ENCODE data around the gene AQP6.

DNA sequence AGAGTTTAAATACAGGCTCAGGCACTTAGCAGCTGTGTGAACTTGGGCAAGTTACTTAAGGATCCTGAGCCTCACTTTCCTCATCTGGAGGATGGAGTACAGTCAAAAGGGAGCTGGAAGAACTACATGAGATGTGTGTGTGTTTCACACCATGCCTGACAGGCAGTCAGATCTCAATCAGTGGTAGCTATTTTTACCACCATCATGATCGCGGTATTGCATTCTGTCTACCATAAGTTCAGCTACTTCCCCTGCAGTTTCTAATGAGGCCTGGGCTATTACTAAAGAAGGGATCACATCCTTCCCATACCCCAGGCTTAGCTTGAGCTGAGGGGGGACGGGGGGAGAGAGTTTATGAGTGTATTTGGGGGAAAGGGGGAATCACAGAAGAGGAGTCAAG, 7.0 kb downstream of the AQP6 start:
- TF ChIP-seq, protein P1, sequence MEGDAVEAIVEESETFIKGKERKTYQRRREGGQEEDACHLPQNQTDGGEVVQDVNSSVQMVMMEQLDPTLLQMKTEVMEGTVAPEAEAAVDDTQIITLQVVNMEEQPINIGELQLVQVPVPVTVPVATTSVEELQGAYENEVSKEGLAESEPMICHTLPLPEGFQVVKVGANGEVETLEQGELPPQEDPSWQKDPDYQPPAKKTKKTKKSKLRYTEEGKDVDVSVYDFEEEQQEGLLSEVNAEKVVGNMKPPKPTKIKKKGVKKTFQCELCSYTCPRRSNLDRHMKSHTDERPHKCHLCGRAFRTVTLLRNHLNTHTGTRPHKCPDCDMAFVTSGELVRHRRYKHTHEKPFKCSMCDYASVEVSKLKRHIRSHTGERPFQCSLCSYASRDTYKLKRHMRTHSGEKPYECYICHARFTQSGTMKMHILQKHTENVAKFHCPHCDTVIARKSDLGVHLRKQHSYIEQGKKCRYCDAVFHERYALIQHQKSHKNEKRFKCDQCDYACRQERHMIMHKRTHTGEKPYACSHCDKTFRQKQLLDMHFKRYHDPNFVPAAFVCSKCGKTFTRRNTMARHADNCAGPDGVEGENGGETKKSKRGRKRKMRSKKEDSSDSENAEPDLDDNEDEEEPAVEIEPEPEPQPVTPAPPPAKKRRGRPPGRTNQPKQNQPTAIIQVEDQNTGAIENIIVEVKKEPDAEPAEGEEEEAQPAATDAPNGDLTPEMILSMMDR (IDR thresholded peaks at IDR 0.05) = no peak
- TF ChIP-seq ZFX (IDR thresholded peaks at IDR 0.05; ENCODE audit: borderline replicate concordance) = no peak
